HepG2 (cell line): ENCODE results near the gene TICAM2. TPM values are rescaled to one million over a fixed set of nuclear protein-coding genes. Genes with fewer than 3 reads are reported as not detected.
A peak's percentile ranks its signal among the peaks of the same experiment; 100 is the strongest.

ENCODE experiments used
- ELF1 ChIP-seq: sonication (generic); formaldehyde crosslinking; IDR thresholded peaks from 2 replicates; pipeline ENCODE4 v1.4.0; 2020; ENCODE audit warnings: missing genetic modification reagents
- GRHL1 ChIP-seq: sonication (generic); formaldehyde crosslinking; conservative IDR thresholded peaks from 2 replicates; pipeline ENCODE4 v1.8.0; 2022; ENCODE audit warnings: missing genetic modification reagents
- HNRNPH1 ChIP-seq: fragments of 200-400 bp; formaldehyde crosslinking; optimal IDR thresholded peaks from 2 replicates; pipeline ENCODE3; 2017; ENCODE audit warnings: mild to moderate bottlenecking, low read depth, low read length
- KAT8 ChIP-seq: IDR thresholded peaks from 2 replicates; pipeline ENCODE4 v1.6.1; 2016; ENCODE audit warnings: missing genetic modification reagents, missing compliant biosample characterization
- KLF11 ChIP-seq: IDR thresholded peaks from 2 replicates; pipeline ENCODE4 v1.6.1; 2016; ENCODE audit warnings: missing compliant biosample characterization
- MEF2D ChIP-seq: sonication (generic); formaldehyde crosslinking; IDR thresholded peaks from 2 replicates; pipeline ENCODE4 v1.5.1; 2020; ENCODE audit warnings: mild to moderate bottlenecking, missing genetic modification reagents
- MEIS2 ChIP-seq: sonication (generic); formaldehyde crosslinking; IDR thresholded peaks from 2 replicates; pipeline ENCODE4 v1.9.0; 2021; ENCODE audit warnings: mild to moderate bottlenecking, missing genetic modification reagents
- PRDM10 ChIP-seq: sonication (generic); formaldehyde crosslinking; IDR thresholded peaks from 2 replicates; pipeline ENCODE4 v1.4.0; 2020; ENCODE audit warnings: low read depth, missing genetic modification reagents
- RBM22 ChIP-seq: fragments of 200-400 bp; formaldehyde crosslinking; optimal IDR thresholded peaks from 2 replicates; pipeline ENCODE3; 2017; ENCODE audit warnings: mild to moderate bottlenecking, low read length, moderate library complexity
- ZBTB10 ChIP-seq: sonication (generic); formaldehyde crosslinking; IDR thresholded peaks from 2 replicates; pipeline ENCODE4 v1.4.0; 2020; ENCODE audit warnings: missing genetic modification reagents, borderline replicate concordance
- ZKSCAN8 ChIP-seq: IDR thresholded peaks from 2 replicates; pipeline ENCODE4 v1.6.1; 2016; ENCODE audit warnings: borderline replicate concordance, missing genetic modification reagents, missing compliant biosample characterization
- ZMYM2 ChIP-seq: sonication (generic); formaldehyde crosslinking; IDR thresholded peaks from 2 replicates; pipeline ENCODE4 v1.8.0; 2022; ENCODE audit warnings: mild to moderate bottlenecking, missing genetic modification reagents
- ZNF326 ChIP-seq: sonication (generic); formaldehyde crosslinking; IDR thresholded peaks from 2 replicates; pipeline ENCODE4 v1.4.0; 2020; ENCODE audit warnings: missing genetic modification reagents, borderline replicate concordance
- ZNF512 ChIP-seq: sonication (generic); formaldehyde crosslinking; IDR thresholded peaks from 2 replicates; pipeline ENCODE4 v1.4.0; 2020; ENCODE audit warnings: mild to moderate bottlenecking, missing genetic modification reagents
- ZNF75D ChIP-seq: sonication (generic); formaldehyde crosslinking; IDR thresholded peaks from 2 replicates; pipeline ENCODE4 v1.8.1; 2023; ENCODE audit warnings: missing genetic modification reagents, mild to moderate bottlenecking, borderline replicate concordance
- ZNF761 ChIP-seq: sonication (generic); formaldehyde crosslinking; conservative IDR thresholded peaks from 2 replicates; pipeline ENCODE4 v1.4.0; 2020; ENCODE audit warnings: mild to moderate bottlenecking, missing genetic modification reagents
- ZNF790 ChIP-seq: sonication (generic); formaldehyde crosslinking; IDR thresholded peaks from 2 replicates; pipeline ENCODE4 v1.8.0; 2022; ENCODE audit warnings: missing genetic modification reagents, mild to moderate bottlenecking, borderline replicate concordance
- ZNF816 ChIP-seq: sonication (generic); formaldehyde crosslinking; IDR thresholded peaks from 2 replicates; pipeline ENCODE4 v1.8.0; 2022; ENCODE audit warnings: missing genetic modification reagents, mild to moderate bottlenecking, borderline replicate concordance
- polyA plus RNA-seq, 8 experiments: library from polyadenylated mRNA; depleted of rRNA in 3 of 8; stranded (reverse) in 7 of 8; unstranded in 1 of 8; fragments of >200 nt; fragmentation: Illumina TruSeq in 4 of 8; extraction: Trizol in 4 of 8; gene quantifications; 2 replicates each; pipeline versions ENCODE4 v1.2.1 to v1.2.3, GENCODE V29; 2011 to 2016; ENCODE audit warnings: low read depth in 4 of 8, missing spikeins in 1 of 8, mixed read lengths in 1 of 8; ENCODE audit not compliant: insufficient read depth in 1 of 8
- total RNA-seq, 5 experiments: library from RNA; depleted of rRNA; stranded (reverse); fragments of >200 nt; fragmentation: Illumina TruSeq; extraction: Trizol; gene quantifications; 2 replicates each; pipeline ENCODE4 v1.2.3, GENCODE V29; 2016; ENCODE audit warnings: low read depth in 1 of 5

TICAM2 gene
- total and polyA plus RNA-seq, 2 of the 13 experiments (the other 11 are each of a cell fraction or from before 2014, with no cell fraction given), result 0.04 TPM; not detected in 1

GRCh38 chr5:115544436-115545350, 57.6 kb downstream of the TICAM2 start, which contains the start of gene FEM1C (continued):
- TF ChIP-seq ZBTB10 (CRISPR knock-in tag) (no peak; the same call in 1 of the 2 replicates), ZNF816 (CRISPR knock-in tag) (peak; percentile 88), ZNF512 (CRISPR knock-in tag) (no peak), ELF1 (CRISPR knock-in tag) (peak; percentile 42; the same call in 1 of the 2 replicates), KAT8 (CRISPR knock-in tag) (no peak), GRHL1 (CRISPR knock-in tag) (no peak), KLF11 (CRISPR knock-in tag) (no peak), ZNF75D (CRISPR knock-in tag) (no peak), ZNF326 (CRISPR knock-in tag) (no peak), HNRNPH1 (no peak), ZMYM2 (CRISPR knock-in tag) (0 out of 2 replicates have a peak, but pooled peaks have one; percentile 37), MEIS2 (CRISPR knock-in tag) (peak; percentile 51), PRDM10 (CRISPR knock-in tag) (no peak), MEF2D (CRISPR knock-in tag) (no peak), ZKSCAN8 (0 out of 2 replicates have a peak, but pooled peaks have one; percentile 47), ZNF761 (no peak; the same call in 1 of the 2 replicates), ZNF790 (CRISPR knock-in tag) (peak; percentile 44; the same call in 1 of the 2 replicates), RBM22 (no peak)
